Muscle of arm (tissue), 12 donors: Measurements from ENCODE around the gene WDR4. TPM values are rescaled to one million over a fixed set of nuclear protein-coding genes. Genes with fewer than 3 reads are reported as not detected.
"Not testable (repeated sequence)": the region's sequence is repeated elsewhere in the genome, so short reads cannot be mapped to it uniquely, and the experiment has no call there.

Experiments used
- DNase-seq: peaks from one replicate; pipeline ENCODE4 v3.0.0-alpha.2; 2013
- polyA plus RNA-seq, 12 donors: library from polyadenylated mRNA; unstranded; fragments of 120-200 nt; gene quantifications; one replicate each; pipeline ENCODE4 v1.2.1, GENCODE V29; 2013; ENCODE audit not compliant: insufficient read length in 12 of 12

WDR4 gene
- polyA plus RNA-seq, 12 donors, result 5.4 to 8.7 (median 6.6) TPM; not detected in 1

DNA sequence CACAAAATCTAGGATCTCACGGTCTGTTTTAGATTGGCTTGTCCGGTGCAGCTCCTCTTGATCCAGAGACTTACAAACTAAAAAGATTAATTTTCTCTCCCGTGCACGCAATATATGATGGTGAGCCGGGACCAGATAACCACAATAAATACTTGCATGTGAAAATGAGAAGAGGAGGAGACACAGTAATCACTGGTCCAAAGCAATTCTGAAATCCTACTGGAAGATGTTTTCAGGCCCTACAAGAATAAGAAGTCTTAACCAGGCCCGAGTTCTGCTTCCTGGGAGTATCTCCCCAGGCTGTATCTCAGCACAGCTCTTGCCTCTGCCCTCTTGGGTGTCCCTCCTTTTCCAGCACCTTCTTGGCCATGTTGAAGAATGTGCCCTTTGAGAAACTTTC, 1.0 kb upstream of the WDR4 start:
- DNase-seq, result no peak

DNA sequence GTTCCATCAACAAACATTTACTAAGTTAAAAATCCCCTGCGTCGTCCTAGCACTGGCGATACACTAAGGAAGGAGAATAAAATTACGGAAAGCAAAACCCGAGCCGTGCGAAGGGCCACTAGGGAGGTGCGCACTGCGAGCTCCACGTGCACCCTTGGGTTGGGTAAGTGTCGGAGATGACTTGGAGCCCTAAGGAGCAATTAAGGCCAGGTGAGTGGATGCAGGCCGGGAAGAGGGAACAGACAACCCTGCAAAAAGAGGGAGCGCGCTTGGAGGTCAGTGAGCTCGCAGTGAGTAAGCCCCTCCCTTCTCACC, 704 bp downstream of the WDR4 start:
- no peak for DNase-seq

DNA sequence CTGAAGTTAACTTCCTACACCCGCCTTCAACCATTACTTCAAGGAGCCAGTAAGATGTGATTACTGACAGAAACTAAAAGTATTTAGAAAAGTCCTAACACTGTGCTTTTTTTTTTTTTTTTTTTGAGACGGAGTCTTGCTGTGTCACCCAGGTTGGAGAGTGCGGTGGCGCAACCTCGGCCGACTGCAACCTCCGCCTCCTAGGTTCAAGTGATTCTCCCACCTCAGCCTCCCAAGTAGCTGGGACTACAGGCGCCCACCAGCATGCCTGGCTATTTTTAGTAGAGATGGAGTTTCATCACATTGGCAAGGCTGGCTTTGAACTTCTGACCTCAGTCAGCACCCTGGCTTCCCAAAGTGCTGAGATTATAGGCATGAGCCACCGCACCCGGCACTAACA, 3.5 kb downstream of the WDR4 start:
- not testable (repeated sequence) for DNase-seq

DNA sequence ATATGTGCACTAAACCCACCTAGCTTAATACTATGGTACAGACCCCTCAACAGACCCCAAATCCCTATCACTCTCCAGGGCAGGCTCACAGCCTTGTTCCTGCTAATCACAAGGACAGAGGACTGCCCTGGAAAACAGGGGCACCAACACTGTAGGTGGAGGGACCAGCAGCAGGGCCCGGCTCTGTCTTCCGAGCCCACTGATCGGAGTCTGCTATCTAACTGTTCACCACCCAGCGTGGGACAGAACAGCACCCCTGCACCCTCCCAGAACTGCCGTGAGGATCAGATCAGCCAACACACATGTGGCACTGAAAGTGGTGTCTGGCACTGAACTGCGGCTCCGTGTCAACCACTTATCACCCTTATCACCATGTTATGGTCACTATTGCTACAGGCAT, 6.2 kb downstream of the WDR4 start:
- DNase-seq, result no peak

DNA sequence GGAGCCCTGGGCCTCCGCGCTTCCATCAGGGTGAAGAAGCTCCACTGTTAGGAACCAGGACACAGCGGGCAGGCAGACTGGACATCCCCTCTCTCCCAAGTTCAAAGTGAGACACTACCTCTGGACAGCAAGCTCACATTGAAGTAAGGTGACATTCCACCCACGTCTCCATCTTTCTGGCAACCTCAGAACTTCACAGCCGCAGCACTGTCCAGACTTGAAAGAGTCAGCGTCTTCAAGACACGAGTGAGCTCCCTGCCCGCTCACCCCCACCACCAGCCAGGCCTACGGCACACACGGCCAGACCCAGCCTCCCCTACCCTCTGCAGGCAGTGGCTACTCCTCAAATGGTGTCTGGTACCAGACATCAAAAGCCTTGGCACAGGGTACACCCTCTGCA, 11.1 kb downstream of the WDR4 start:
- no peak for DNase-seq

DNA sequence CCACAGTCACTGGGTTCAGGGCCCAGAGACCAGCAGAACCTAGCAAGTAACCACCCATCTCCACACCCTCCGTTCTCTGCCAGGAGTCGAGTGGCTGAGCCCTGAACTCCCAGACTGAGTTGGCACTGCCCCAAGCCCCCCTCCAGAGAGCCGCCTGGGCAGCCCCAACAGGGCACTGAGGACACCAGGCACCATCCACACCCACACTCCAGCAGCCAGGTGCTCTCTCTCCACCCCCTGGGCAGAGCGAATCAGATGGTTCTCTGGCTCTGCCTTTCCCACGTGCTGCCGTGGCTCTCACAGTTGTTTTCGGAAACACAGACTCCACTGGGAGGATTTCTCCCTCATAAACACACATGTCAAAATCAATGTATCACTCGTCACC, 13.6 kb downstream of the WDR4 start:
- DNase-seq, result no peak

DNA sequence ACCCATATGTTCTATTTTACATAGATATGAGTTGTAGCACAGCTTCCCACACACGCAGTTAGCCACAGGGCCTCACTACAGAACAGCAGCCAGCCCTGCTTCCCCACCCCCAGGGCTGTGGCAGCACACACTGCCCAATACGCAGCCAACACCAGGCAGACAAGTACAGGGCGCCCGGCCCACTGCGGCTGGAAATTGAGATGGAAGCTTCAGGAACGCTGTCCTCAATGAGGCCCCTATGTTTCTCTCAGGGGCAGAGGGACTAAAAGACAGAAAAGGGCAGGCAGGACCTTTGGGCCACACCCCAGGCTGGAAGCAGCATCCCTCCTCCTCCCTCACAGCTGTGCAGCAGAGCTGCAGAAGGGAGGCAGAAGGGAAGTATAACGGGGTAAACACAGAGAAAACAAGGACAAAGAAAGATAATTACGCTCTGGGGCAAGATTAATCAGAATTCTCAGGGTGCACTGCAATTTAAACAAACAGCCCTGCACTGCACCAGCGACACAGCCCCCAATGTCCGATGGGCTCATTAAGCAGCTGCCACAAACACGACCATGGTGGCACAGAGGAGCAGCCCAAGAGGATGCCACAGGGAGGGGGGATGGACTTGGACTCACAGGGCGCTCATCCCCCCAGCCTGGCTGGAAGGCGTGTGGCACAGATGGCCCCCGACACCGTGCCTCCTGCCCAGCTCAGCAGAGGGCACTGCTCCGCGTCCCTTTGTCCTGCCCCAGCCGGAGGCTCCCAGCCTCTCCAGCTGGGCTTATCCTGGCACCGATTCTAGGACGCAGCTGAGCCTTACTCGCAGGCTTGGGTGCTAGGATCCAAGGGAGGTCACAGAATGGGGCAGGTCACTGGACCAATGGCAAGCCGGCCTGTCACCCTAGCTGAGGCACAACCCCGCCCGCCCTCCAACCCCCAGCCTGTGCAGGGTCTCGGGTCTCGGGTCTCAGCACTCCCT, 14.2 kb downstream of the WDR4 start:
- peak; percentile 52 for DNase-seq

DNA sequence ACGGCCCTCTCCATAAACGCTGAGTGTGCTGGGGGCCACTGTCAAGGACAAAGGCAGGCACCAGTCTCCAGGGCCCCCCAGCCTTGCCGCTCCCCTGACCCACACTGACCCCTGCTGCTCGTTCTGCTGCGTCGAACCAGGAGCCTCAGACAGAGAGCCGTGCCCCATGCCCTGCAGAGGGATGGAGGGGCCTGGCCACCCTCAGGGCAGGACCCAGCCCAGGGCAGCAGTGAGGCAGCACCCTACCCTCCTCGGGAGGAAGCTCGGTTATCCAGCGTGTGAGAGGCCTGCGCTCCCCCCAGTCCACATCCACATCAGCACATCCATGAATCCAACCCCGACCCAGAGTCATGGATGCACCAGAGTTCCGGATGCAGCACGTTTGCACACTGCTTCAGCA, 15.1 kb downstream of the WDR4 start:
- no peak for DNase-seq

DNA sequence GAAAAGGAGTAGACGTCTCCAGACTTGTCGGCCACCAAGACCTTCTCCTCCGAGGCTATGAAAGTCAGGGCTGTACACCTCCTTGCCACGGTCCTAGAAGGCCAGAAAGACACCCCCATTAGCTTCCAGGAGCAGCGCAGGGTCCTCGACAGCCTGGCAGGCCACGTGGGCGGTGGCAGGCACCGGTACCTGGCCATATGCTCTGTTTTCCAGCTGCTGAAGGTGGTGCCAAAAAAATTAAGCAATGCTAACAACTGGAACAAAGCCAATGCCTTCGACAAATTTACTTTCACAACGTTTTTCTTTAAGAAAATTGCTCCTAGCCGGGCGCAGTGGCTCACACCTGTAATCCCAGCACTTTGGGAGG, 15.9 kb downstream of the WDR4 start:
- DNase-seq, result no peak

DNA sequence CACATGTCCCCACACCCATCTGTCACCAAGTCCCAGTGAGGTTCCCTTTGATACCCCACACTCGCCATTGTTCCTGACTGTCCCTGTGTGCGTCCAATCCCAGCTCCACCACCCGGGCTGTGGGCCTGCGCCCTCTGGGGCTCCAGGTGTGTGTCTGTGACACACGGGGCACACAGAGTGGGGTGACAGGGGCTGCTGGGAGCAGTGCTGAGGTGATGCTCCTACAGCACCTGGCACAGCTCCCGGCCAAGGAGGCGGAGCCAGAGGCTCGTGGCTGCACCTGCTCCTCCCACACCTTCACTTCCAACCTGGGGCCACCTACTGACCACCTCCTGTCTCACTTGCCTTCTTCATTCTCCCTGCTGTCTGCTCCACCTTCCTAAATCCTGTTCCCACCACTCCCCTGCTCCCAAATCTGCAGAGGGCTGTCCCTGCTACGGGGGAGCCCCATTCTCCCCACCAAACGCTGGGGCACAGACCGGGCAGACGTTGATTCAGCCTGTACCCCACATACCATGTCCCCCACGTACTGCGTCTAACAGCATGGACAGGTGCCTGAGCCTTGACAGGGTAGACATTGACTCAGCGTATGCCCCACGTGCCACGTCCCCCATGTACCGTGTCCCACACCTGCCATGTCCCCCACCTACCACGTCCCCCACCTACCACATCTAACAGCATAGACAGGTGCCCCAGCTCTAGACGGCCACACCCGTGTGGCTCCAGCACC, 16.4 kb downstream of the WDR4 start:
- no peak for DNase-seq

DNA sequence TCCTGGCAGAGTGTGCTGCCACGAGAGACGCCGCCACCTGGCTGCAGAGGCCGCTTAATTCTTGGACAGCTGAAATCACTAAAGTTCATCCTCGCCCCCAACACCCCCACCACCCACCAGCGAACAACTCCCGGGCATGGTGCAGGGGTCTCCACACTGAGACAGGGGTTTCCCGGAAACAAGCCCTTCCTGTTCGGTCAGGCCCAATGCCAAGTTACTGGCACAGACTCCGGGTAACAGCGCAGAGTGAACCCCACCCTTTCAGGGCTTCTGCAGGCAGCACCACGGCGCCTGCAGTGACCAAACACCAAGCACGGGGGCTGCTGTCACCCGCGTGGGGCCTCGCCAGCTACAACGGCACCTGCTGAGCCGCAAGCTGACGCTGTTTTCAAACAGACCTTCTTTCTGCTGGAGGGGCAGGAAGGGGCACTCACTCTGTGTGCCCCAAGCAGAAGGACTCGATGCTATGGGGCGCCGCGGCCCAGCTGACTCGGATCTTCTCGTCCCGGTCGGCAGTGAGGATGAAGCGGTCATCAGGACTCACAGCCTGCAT, 17.4 kb downstream of the WDR4 start:
- DNase-seq, result no peak

DNA sequence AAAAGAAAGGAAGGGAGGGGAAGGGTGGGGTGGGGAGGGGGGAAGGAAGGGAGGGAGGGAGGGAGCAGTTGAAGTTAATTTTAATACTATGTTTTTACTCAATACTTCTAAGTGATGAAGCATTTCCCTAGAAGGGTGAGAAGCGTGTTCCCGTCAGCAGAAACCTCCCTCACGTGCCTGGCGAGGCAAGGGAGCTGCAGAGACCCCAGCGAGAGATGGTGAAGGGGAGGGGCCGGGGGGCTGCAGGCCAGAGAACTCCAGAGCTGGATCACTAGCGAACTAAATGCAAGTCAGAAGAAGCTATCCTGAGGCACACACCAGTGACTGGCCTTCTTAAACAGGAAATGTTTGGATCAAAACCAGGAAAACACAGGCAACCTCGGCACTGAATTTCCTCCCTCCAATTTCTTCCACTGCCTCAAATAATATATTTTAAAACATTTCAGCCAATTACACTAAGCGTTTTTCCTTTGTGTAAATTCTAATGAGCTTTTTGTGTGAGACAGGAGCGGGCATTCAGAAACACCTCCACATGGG, 18.0 kb downstream of the WDR4 start:
- DNase-seq, result no peak

DNA sequence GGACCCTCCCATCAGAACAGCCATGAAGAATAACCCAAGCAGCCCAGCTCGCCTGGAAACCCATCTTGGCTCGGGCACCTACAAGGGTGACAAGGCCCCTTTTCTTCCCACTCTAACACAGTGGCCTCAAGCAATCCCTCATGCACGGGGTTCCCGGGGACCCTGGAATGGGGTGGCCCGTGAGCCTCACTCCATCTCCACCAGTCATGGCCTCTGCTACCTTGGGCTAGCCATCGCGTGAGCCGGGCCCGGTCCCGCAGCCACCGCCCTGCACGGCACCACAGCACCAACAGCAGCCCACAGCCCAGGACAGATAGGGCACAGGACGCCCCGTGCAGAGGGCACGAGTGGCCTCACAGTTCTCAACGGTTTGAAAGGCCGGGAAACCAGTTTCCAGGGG, 19.0 kb downstream of the WDR4 start:
- no peak for DNase-seq

DNA sequence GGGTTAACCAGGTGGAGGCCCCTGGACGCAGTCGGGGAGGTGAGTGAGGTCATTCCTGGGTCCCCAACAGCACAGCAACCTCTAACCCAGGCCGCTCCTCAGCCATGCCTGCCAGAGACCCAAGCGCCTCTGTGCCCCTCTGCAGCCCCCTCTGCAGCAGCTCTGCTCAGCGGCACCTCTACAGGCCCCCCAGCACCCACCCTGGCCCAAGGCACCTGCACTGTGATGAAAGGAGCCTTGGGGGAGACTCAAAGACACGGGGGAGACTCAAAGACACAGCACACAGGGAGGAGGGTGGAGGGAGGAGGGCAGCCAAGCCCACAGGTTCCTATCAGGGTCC, 19.5 kb downstream of the WDR4 start:
- no peak for DNase-seq

DNA sequence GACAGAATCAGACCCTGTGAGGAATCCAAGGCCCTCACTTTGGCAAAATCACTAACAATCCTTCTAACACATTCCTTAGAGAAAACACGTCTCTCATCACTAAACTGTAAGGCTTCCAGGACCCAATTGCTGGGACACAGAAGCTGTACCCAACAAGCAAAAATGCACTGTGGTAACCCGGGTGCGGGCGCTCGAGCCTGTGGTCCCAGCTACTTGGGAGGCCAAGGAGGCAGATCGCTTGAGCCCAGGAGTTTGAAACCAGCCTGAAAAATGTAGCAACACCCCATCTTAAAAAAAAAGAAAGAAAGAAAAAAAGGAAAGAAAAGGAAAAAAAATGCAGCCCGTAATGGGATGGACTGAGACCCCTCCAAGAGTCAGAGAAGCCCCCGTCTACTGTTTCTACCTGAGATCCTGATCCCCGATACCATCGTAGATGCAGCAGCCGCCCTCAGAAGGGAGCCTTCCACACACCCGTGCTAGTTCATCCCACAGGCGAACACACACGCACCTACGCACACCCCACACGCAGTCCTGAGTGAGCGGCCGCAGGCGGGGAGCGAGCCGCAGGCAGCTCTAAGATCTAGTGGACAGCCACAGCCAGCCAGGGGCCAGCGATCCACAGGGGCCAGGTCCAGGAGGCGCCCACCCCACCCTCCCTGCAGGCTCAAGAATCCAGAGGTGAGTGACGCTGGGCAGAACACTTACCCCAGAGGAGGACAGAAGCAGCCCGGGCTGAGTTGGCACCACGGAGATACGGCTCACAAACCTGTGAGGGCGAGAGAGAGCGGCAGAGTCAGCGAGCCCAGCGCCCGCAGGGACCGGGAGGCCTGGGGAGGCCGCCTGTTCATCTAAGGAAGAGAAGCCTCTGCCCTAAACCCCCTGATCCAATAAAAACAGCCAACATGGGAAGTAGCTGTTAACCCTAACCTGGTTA, 20.1 kb downstream of the WDR4 start:
- DNase-seq, result no peak

DNA sequence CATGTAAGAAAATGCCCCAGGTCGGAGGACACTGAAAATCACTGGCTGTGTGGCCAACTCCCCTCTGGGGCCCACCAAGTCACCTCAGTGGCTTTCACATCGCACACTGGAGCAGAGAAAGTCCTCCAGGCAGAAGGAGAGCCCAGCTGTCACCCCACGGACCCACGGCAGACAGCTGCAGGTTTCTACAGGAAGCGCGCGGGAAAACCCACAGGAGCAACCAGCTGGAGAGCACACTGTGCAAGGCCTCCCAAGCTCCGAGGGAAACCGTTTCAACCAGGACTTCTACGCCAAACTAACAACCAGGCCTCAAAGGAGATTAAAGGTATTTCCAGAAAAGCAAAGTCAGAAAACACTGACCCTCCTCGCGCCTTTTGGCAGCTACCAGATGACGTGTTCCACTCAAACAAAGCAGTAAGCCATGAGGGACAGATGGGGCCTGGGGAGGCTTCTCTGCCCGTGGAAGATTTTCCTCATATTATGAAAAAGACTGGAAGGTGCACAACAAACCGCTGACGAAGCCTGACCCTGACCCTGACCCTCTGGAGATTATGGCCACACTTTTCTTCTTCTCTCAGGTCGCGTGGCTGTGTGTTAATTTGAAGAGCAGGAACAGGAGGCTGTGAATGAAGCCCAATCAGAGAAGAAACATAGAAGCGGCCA, 21.0 kb downstream of the WDR4 start:
- DNase-seq, result no peak

DNA sequence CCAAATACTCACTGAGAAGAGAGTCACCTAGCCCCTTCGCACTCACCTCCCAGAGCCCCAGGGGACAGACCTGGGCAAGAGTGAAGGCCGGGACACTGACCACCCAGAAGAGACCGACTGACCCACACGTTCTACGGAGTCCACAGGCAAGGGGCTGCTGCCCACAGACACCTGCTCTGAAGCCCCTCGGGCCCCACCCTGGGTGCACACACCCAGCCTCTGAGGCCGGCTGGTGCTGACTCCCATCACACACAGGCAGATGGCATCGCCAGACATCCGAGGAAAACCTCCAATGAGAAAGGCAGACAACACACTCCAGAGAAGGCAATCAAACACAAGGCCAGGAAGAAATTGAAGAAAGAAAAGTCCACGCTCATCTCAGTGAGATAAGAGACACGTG, 22.1 kb downstream of the WDR4 start:
- no peak for DNase-seq

DNA sequence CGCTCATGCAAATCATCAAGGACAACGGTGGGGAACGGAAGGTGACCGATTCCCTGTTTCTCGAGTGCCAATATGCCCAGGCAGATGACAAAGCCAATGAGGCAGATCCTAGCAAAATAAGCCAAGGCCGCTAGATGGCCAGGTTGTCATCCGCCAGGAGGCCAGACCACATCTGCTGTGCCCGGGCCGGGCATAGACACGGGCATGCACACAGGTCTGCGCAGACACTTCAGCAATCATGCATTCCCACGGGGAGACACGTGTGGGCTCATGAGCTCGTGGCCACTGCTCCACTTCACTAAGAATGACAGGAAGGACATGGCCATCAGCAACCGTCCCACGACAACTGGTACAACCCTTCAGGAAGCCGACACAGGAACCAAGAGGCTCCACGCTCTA, 23.4 kb downstream of the WDR4 start:
- no peak for DNase-seq

DNA sequence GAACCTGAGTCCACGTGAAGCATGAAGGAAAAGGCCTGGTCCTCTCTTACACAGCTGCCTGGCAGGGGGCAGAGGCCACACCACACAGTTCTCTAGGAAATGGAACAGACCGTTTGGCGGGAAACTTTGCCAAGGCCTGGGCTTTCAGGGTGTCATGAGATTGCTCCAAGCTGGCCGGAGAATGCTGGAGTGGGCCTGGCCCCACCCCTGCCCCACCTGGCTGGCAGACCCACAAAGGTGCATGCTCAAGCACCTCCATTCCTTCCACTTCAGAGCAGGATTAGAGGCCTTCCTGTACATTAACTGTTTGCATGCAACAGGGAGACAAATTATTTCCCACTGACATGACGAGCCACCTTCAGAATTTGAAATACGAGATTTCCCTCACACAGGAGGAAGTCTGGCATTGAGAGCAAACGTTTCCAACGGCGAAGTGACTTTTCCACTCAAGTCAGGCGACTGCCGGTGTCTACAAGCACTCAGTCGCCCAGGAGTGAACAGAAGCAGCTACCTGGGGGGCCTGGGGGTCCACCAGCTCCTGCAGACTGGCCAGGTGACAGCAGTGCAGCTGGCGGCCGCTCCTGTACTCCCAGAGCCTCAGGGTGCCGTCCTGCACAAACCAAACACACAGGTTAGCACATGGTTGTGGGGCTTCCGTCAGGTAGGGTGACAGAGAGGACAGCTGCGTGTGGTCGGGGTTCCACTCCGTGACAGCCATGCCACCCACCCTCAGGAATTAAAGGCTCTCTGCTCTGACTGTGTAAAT, 24.0 kb downstream of the WDR4 start:
- no peak for DNase-seq

DNA sequence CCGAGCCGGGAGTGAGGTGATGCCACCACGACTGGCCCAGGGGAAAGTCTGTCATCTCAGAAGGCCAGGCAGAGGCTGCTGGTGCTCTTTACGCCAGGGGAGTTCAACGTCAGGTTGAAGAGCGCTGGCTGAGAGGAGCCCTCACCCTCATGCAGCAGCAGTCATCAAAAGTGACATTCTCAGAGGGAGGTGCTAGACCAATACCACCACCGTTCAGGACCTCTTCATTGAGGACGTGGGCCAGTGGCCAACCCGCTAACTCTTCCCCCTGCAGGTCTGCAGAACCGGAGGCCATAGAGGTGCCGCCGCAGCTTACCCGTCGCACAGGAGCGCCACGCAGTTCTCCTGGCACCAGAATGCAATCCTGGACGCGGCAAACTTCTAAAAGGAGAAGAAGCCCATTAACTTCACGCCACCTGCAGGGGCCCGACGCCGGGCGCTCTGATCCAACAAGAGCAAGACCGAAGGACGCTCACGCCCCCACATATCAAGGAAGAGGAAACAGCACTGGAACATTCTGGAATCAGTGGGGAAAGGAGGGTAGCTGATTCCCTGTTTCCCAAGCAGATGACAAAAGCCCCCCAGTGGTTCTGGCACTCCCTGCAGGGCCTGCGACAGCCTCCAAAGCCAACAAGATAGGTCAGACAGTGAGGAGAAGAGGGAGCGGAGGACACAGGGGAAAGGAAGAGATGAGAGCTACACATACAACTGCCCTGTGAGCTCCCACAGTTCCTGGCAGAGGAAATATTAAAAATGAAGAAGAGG, 24.9 kb downstream of the WDR4 start:
- no peak for DNase-seq
